BLaER1 treated with 17β-estradiol and CSF1 and Interleukin-3, amounts not matched to agents 10 nM and 100 nM (cell line): ENCODE measurements around the gene CLIC4.
"Not testable (repeated sequence)": the region's sequence is repeated elsewhere in the genome, so short reads cannot be mapped to it uniquely, and the experiment has no call there.

Experiments
- H3K27ac ChIP-seq, 11 experiments: shearing (Covaris generic); formaldehyde crosslinking; 2 replicates each; pipeline ENCODE4 v1.8.1; 2022
- H3K27me3 ChIP-seq, 11 experiments: shearing (Covaris generic); formaldehyde crosslinking; 2 replicates each; pipeline ENCODE4 v1.8.1; 2022
- H3K36me3 ChIP-seq, 11 experiments: shearing (Covaris generic); formaldehyde crosslinking; 2 replicates each; pipeline ENCODE4 v1.8.1; 2022
- H3K4me1 ChIP-seq, 10 experiments: shearing (Covaris generic); formaldehyde crosslinking; 2 replicates each; pipeline ENCODE4 v1.8.1; 2022
- H3K4me2 ChIP-seq, 11 experiments: shearing (Covaris generic); formaldehyde crosslinking; 2 replicates each; pipeline ENCODE4 v1.8.1; 2022
- H3K4me3 ChIP-seq, 10 experiments: shearing (Covaris generic); formaldehyde crosslinking; 2 replicates each; pipeline ENCODE4 v1.8.1; 2022
- H3K9ac ChIP-seq, 11 experiments: shearing (Covaris generic); formaldehyde crosslinking; 2 replicates each; pipeline ENCODE4 v1.8.1; 2022
- H3K9me3 ChIP-seq, 11 experiments: shearing (Covaris generic); formaldehyde crosslinking; replicated peaks in 1 of 11; 2 replicates each; pipeline ENCODE4 v1.8.1; 2022
- H4K20me1 ChIP-seq, 11 experiments: shearing (Covaris generic); formaldehyde crosslinking; 2 replicates each; pipeline ENCODE4 v1.8.1; 2022
- Cebpa-rat ChIP-seq, 11 experiments: shearing (Covaris generic); IDR thresholded peaks; 2 replicates each; pipeline ENCODE4 v1.8.1; 2022

Gene CLIC4

DNA sequence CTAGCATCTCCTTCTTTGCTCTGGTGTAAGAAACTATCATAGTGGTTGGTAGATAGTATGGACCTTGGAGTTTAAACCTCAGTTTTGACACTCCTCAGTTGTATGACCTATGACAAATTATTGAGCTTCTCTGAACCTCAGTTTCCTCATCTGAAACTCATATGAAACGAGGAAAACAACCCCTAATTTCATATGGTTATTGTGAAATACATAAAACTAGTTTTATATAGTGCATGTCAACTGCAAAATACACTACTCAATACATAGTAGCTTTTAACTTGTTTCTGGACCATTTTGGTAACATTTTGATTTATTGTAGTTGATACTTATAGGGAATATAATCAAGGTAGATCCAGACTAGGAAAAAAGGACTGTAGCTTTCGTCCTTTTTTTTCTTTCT, 32.9 kb downstream of the CLIC4 start:
- 0 out of 22 replicates have a peak, but pooled peaks of 1 of the 11 experiments have one; percentile 8 for TF ChIP-seq Cebpa-rat (IDR thresholded peaks at IDR 0.05)
- H3K27me3 ChIP-seq = no peaks in the 10 kb centered on the region
- H3K4me3 ChIP-seq = no peak overlapping the region
- H3K4me2 ChIP-seq = no peak overlapping the region
- peaks cover 11 to 30% (median 19%) of the 10 kb centered on the region in 11 experiments; a peak in 19 of 22 replicates for H3K36me3 ChIP-seq
- no peak overlapping the region for H3K27ac ChIP-seq
- peaks cover 35 to 99% (median 84%) of the 10 kb centered on the region in 11 experiments; a peak in 19 of 22 replicates for H4K20me1 ChIP-seq
- H3K4me1 ChIP-seq = peaks cover 17 to 41% (median 20%) of the 10 kb centered on the region in 10 experiments
- no peak overlapping the region for H3K9ac ChIP-seq
- no peaks in the 10 kb centered on the region for H3K9me3 ChIP-seq

DNA sequence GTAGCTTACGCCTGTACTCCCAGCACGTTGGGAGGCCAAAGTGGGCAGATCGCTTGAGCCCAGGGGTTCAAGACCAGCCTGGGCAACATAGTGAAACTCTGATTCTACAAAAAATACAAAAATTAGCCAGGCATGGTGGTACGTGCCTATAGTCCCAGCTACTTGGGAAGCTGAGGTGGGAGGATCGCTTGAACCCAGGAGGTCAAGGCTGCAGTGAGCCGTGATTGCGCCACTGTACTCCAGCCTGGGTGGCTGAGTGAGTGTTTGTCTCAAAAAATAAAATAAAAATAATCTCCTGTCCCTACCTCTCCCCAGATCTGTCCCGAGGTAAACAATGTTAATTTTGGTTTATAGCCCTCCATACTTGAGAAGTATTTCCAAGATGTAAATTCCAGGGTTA, 34.0 kb downstream of the CLIC4 start:
- Histone ChIP-seq H3K4me1 (peaks cover 17 to 51% (median 20%) of the 10 kb centered on the region in 10 experiments), H4K20me1 (peaks cover 38 to 99% (median 85%) of the 10 kb centered on the region in 11 experiments; a peak in 19 of 22 replicates), H3K36me3 (peaks cover 4 to 24% (median 14%) of the 10 kb centered on the region in 11 experiments; a peak in 19 of 22 replicates)
- not testable (repeated sequence) for H3K9ac ChIP-seq, H3K9me3 ChIP-seq, H3K4me3 ChIP-seq, H3K27ac ChIP-seq, H3K4me2 ChIP-seq, H3K27me3 ChIP-seq

DNA sequence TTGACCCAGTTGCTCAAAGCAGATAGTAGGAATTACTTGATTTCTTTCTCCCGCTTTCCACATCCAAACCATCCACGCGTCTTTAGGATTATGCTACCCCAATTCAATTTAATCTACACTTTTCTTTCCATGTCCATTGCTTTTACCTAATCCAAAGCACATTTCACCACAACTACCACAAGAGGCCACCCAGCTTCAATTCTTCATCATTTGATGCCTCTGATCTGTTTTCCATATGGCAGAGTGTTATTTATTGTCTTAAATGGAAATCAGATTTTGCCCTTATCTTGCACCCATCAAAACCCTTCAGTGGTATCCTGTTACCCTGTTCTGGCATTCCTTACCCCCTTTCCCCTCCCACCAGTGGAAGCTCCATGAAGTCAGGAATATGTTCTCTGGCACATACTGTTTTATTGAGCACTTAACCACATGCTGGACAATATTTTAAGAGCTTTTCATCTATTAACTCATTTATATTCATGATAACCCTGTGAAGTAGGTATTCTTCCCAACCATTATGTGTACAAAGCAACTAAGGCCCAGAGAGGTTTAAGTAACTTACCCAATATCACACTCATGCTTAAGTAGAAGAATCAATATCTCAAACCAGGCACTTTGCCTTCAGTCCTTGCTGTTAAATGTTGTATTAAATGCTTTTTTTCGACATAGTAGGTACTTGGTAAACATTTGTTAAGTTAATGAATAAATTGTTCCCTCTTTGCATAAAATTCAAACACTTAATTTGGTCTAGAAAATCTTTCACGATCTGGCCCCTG, 34.6 kb downstream of the CLIC4 start:
- Histone ChIP-seq H3K27ac (no peak overlapping the region), H3K27me3 (no peaks in the 10 kb centered on the region), H4K20me1 (peaks cover 37 to 99% (median 85%) of the 10 kb centered on the region in 11 experiments; a peak in 19 of 22 replicates), H3K9me3 (no peaks in the 10 kb centered on the region), H3K9ac (no peak overlapping the region), H3K4me1 (peaks cover 15 to 55% (median 20%) of the 10 kb centered on the region in 10 experiments), H3K4me2 (0 out of 22 replicates have a peak overlapping the region, but pooled peaks of 1 of the 11 experiments have one; percentile 23), H3K4me3 (no peak overlapping the region), H3K36me3 (peaks cover 0 to 18% (median 8%) of the 10 kb centered on the region in 11 experiments; a peak in 14 of 22 replicates)
- TF ChIP-seq Cebpa-rat (IDR thresholded peaks at IDR 0.05) = no peak

DNA sequence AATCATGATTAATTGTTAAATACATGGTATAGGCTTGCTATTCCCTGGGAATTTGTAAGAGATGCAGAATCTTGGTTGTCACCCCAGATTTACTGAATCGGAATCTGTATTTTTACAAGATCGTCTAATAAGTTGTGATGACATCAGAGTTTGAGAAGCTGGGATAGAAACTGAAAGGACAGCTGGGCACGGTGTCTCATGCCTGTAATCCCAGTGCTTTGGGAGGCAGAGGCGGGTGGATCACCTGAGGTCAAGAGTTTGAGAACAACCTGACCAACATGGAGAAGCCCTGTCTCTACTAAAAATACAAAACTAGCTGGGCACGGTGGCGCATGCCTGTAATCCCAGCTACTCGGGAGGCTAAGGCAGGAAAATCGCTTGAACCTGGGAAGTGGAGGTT, 35.4 kb downstream of the CLIC4 start:
- H3K9ac ChIP-seq, H3K27me3 ChIP-seq, H3K27ac ChIP-seq, H3K9me3 ChIP-seq, H3K4me3 ChIP-seq: not testable (repeated sequence)
- peaks cover 0 to 17% (median 8%) of the 10 kb centered on the region in 11 experiments; a peak in 12 of 22 replicates for H3K36me3 ChIP-seq
- peaks cover 38 to 99% (median 85%) of the 10 kb centered on the region in 11 experiments; a peak in 19 of 22 replicates for H4K20me1 ChIP-seq
- H3K4me1 ChIP-seq = peaks cover 17 to 60% (median 20%) of the 10 kb centered on the region in 10 experiments
- H3K4me2 ChIP-seq = 0 out of 22 replicates have a peak overlapping the region, but pooled peaks of 1 of the 11 experiments have one; percentile 23

DNA sequence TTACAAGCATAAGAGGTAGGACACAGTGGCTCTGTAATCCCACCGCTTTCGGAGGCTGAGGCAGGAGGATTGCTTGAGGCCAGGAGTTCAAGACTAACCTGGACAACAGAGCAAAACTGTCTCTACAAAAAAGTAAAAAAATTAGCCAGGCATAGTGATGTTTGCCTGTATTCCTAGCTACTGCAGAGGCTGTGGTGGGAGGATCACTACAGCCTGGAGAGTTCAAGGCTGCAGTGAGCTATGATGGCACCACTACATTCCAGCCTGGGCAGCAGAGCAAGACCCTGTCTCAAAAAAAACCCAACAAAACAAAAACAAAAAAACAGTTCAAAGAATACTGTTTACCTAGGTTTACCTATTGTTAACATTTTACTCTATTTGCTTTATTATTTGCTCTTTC, 37.4 kb downstream of the CLIC4 start:
- Histone ChIP-seq H3K27me3 (no peaks in the 10 kb centered on the region), H4K20me1 (peaks cover 27 to 98% (median 67%) of the 10 kb centered on the region in 11 experiments; a peak in 18 of 22 replicates)
- TF ChIP-seq Cebpa-rat (IDR thresholded peaks at IDR 0.05) = no peak

DNA sequence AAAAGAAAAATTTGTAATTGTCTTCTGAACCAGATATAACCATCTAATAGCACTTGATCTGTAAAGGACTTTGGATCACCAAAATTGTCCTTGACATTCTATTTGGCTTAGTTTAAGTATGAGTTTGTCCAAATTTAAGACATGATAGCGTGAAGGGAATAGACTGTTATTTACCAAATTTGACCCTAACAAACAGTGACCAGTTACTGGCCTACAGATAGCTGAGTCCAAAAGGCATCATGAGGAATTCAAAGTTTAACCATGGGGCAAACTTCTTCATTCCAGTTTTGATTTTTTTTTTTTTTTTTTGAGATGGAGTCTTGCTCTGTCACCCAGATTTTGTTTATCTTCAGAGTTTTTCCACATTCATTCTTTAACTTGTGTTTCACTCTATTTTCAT, 38.5 kb downstream of the CLIC4 start:
- TF ChIP-seq Cebpa-rat (IDR thresholded peaks at IDR 0.05) = no peak
- H3K4me3 ChIP-seq = no peak overlapping the region
- H3K4me2 ChIP-seq = no peak overlapping the region; a peak in 1 of 22 replicates
- no peak overlapping the region for H3K9ac ChIP-seq
- H3K27me3 ChIP-seq = no peaks in the 10 kb centered on the region
- H3K9me3 ChIP-seq = 0 out of 22 replicates have a peak, but pooled peaks cover 0 to 5% (median 0%) of the 10 kb centered on the region in 11 experiments
- no peak overlapping the region for H3K27ac ChIP-seq
- peaks cover 27 to 98% (median 67%) of the 10 kb centered on the region in 11 experiments; a peak in 18 of 22 replicates for H4K20me1 ChIP-seq
- peaks cover 0 to 35% (median 19%) of the 10 kb centered on the region in 11 experiments; a peak in 17 of 22 replicates for H3K36me3 ChIP-seq
- peaks cover 0 to 54% (median 8%) of the 10 kb centered on the region in 10 experiments; a peak in 12 of 20 replicates for H3K4me1 ChIP-seq

More for the DNA sequence above, 37.4 kb downstream of the CLIC4 start:
- Histone ChIP-seq H3K9me3 (0 out of 22 replicates have a peak, but pooled peaks cover 0 to 3% (median 0%) of the 10 kb centered on the region in 11 experiments), H3K36me3 (peaks cover 0 to 25% (median 11%) of the 10 kb centered on the region in 11 experiments; a peak in 17 of 22 replicates), H3K27ac (no peak overlapping the region), H3K9ac (no peak overlapping the region), H3K4me1 (peaks cover 0 to 54% (median 8%) of the 10 kb centered on the region in 10 experiments; a peak in 12 of 20 replicates), H3K4me3 (no peak overlapping the region), H3K4me2 (no peak overlapping the region)

DNA sequence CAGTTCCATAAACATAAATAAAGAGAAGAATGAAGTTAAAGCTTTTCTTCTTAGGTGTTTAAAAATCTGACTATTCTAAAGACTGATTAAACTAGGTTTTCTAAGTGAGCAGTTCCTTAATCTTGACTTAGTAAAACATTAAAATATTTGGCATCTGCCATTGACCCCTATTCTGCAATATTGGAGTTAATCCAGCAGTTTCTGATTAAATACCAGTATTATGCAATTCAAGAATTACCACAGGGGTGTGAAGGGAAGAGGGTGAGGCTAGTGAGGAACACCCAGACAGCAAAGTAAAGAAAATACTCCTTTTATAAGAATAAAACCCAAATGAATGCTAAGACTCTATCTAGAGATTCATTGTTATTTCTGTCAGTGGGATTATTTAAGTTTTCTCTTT, 40.9 kb downstream of the CLIC4 start:
- Histone ChIP-seq H3K27me3 (no peaks in the 10 kb centered on the region), H3K4me3 (no peak overlapping the region), H4K20me1 (peaks cover 14 to 99% (median 59%) of the 10 kb centered on the region in 11 experiments; a peak in 17 of 22 replicates), H3K4me1 (peaks cover 0 to 41% (median 8%) of the 10 kb centered on the region in 10 experiments; a peak in 12 of 20 replicates), H3K27ac (no peak overlapping the region), H3K36me3 (peaks cover 0 to 41% (median 22%) of the 10 kb centered on the region in 11 experiments; a peak in 17 of 22 replicates), H3K9ac (no peak overlapping the region), H3K4me2 (peak overlapping the region in 5 of 11 experiments; percentile 21 to 59 (median 26); a peak in 8 of 22 replicates), H3K9me3 (0 out of 22 replicates have a peak, but pooled peaks cover 0 to 5% (median 0%) of the 10 kb centered on the region in 11 experiments)
- no peak for TF ChIP-seq Cebpa-rat (IDR thresholded peaks at IDR 0.05)

DNA sequence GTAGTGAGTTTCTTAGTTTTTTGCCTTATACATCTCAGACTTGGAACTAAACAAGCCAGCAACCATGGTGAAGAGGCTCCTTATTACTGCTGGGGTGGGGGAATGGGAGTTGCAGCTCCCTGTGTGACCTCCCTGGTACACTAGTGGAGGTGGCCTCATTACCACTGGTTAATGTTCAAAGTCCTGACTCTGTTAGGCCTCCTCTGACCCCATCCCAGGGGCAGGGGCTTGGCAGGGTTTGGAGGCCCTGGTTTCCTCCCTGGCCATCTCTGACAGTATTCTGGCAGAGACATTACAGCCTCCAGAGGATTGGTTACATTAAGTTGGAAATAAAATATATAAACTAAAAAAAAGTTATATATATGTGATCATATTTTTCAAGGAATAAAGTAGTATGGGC, 45.2 kb downstream of the CLIC4 start:
- peaks cover 0 to 11% (median 5%) of the 10 kb centered on the region in 11 experiments; a peak in 8 of 22 replicates for H3K9me3 ChIP-seq
- no peak overlapping the region for H3K27ac ChIP-seq
- no peak overlapping the region for H3K9ac ChIP-seq
- peaks cover 0 to 43% (median 19%) of the 10 kb centered on the region in 11 experiments; a peak in 14 of 22 replicates for H3K36me3 ChIP-seq
- H4K20me1 ChIP-seq = peaks cover 11 to 99% (median 51%) of the 10 kb centered on the region in 11 experiments; a peak in 18 of 22 replicates
- TF ChIP-seq Cebpa-rat (IDR thresholded peaks at IDR 0.05) = no peak
- no peak overlapping the region for H3K4me3 ChIP-seq
- no peaks in the 10 kb centered on the region for H3K27me3 ChIP-seq
- H3K4me2 ChIP-seq = no peak overlapping the region
- H3K4me1 ChIP-seq = peaks cover 10 to 48% (median 27%) of the 10 kb centered on the region in 10 experiments
